RWPE2 (cell line): ENCODE data around the gene CSMD2.

Source experiments
- ATAC-seq: fragments of 200-7000 bp; cut with Tn5 transposase; 3 replicates; pipeline ENCODE4 v1.9.1; 2021; ENCODE audit warnings: low read depth
- DNase-seq: peaks from one replicate; pipeline ENCODE4 v3.0.0-alpha.2; 2020; ENCODE audit warnings: low spot score
- H3K27ac ChIP-seq: fragments of 450-650 bp; 2 replicates; pipeline ENCODE4 v1.5.1; 2017; ENCODE audit warnings: mild to moderate bottlenecking; ENCODE audit not compliant: poor library complexity, severe bottlenecking
- H3K27me3 ChIP-seq: fragments of 250-450 bp; sonication (Bioruptor Pico); 2 replicates; pipeline ENCODE4 v1.5.1; 2021; ENCODE audit warnings: mild to moderate bottlenecking, moderate library complexity; ENCODE audit not compliant: insufficient read depth, poor library complexity, severe bottlenecking
- H3K36me3 ChIP-seq: fragments of 250-450 bp; sonication (Bioruptor Pico); 2 replicates; pipeline ENCODE4 v1.5.1; 2020; ENCODE audit warnings: low read depth, mild to moderate bottlenecking, moderate library complexity
- H3K4me1 ChIP-seq: fragments of 250-450 bp; sonication (Bioruptor Pico); 2 replicates; pipeline ENCODE4 v1.5.1; 2021; ENCODE audit warnings: mild to moderate bottlenecking, moderate library complexity; ENCODE audit not compliant: insufficient read depth, poor library complexity, severe bottlenecking
- H3K4me3 ChIP-seq: fragments of 250-450 bp; sonication (Bioruptor Pico); 2 replicates; pipeline ENCODE4 v1.5.1; 2021; ENCODE audit warnings: mild to moderate bottlenecking, moderate library complexity; ENCODE audit not compliant: severe bottlenecking
- H3K9me3 ChIP-seq: fragments of 250-450 bp; sonication (Bioruptor Pico); 2 replicates; pipeline ENCODE4 v1.5.1; 2021; ENCODE audit warnings: mild to moderate bottlenecking, moderate library complexity; ENCODE audit not compliant: severe bottlenecking
- CTCF ChIP-seq: fragments of 450-650 bp; IDR thresholded peaks from one replicate; pipeline ENCODE4 v1.5.1; 2017; ENCODE audit warnings: mild to moderate bottlenecking, moderate library complexity; ENCODE audit not compliant: poor library complexity, severe bottlenecking

The CSMD2 gene

GRCh38 chr1:34115233-34115632, 49.8 kb downstream of the CSMD2 start:
- peaks cover 2% of the 10 kb centered on the region for H3K9me3 ChIP-seq
- no peaks in the 10 kb centered on the region for H3K27me3 ChIP-seq
- TF ChIP-seq CTCF = no peak
- no peaks in the 10 kb centered on the region for H3K4me1 ChIP-seq
- H3K4me3 ChIP-seq = no peak overlapping the region
- ATAC-seq (no peak), DNase-seq (no peak)
- H3K27ac ChIP-seq = no peak overlapping the region
- H3K36me3 ChIP-seq = no peaks in the 10 kb centered on the region

- peak; percentile 36 for TF ChIP-seq CTCF
- DNase-seq (no peak), ATAC-seq (no peak)
- no peaks in the 10 kb centered on the region for H3K36me3 ChIP-seq
- H3K9me3 ChIP-seq = peaks cover 2% of the 10 kb centered on the region
- H3K4me3 ChIP-seq = no peak overlapping the region
- H3K27me3 ChIP-seq = no peaks in the 10 kb centered on the region
- no peaks in the 10 kb centered on the region for H3K4me1 ChIP-seq
- no peak overlapping the region for H3K27ac ChIP-seq
Observed at GRCh38 chr1:34113887-34114286, 51.1 kb downstream of the CSMD2 start.

GRCh38 chr1:34113362-34113761, 51.7 kb downstream of the CSMD2 start:
- no peak for ATAC-seq

GRCh38 chr1:34108711-34109110, 56.3 kb downstream of the CSMD2 start:
- no peak for TF ChIP-seq CTCF
- ATAC-seq = no peak

More at GRCh38 chr1:34113362-34113761, 51.7 kb downstream of the CSMD2 start:
- H3K36me3 ChIP-seq = no peaks in the 10 kb centered on the region
- no peak overlapping the region for H3K27ac ChIP-seq
- no peaks in the 10 kb centered on the region for H3K4me1 ChIP-seq
- H3K4me3 ChIP-seq = no peak overlapping the region
- no peak for TF ChIP-seq CTCF
- no peaks in the 10 kb centered on the region for H3K27me3 ChIP-seq
- H3K9me3 ChIP-seq = peaks cover 2% of the 10 kb centered on the region
- DNase-seq = no peak

GRCh38 chr1:34108269-34108668, 56.8 kb downstream of the CSMD2 start:
- no peak for DNase-seq

More at GRCh38 chr1:34108711-34109110, 56.3 kb downstream of the CSMD2 start:
- Histone ChIP-seq H3K27ac (no peak overlapping the region), H3K4me1 (no peaks in the 10 kb centered on the region), H3K4me3 (no peak overlapping the region), H3K36me3 (no peaks in the 10 kb centered on the region), H3K27me3 (no peaks in the 10 kb centered on the region), H3K9me3 (no peaks in the 10 kb centered on the region)
- DNase-seq = no peak

More at GRCh38 chr1:34108269-34108668, 56.8 kb downstream of the CSMD2 start:
- Histone ChIP-seq H3K4me1 (no peaks in the 10 kb centered on the region), H3K27me3 (no peaks in the 10 kb centered on the region), H3K9me3 (no peaks in the 10 kb centered on the region), H3K4me3 (no peak overlapping the region), H3K36me3 (no peaks in the 10 kb centered on the region), H3K27ac (no peak overlapping the region)
- no peak for TF ChIP-seq CTCF
- no peak for ATAC-seq
